Stimulated activated CD4-positive, alpha-beta T cell treated with anti-CD3 and anti-CD28 coated beads, Interleukin-1b, Interleukin-23, amount 100 ng/mL, for 24 hours (primary cell): ENCODE data around the gene TMIE.
A peak's percentile ranks its signal among the peaks of the same experiment; 100 is the strongest.
"Not testable (repeated sequence)": the region's sequence is repeated elsewhere in the genome, so short reads cannot be mapped to it uniquely, and the experiment has no call there.

Experiments used
- DNase-seq, 4 experiments: peaks; one replicate each; pipeline ENCODE4 v3.0.0-alpha.2; 2020; ENCODE audit warnings: low read depth in 4 of 4, low spot score in 1 of 4

Gene TMIE

DNA sequence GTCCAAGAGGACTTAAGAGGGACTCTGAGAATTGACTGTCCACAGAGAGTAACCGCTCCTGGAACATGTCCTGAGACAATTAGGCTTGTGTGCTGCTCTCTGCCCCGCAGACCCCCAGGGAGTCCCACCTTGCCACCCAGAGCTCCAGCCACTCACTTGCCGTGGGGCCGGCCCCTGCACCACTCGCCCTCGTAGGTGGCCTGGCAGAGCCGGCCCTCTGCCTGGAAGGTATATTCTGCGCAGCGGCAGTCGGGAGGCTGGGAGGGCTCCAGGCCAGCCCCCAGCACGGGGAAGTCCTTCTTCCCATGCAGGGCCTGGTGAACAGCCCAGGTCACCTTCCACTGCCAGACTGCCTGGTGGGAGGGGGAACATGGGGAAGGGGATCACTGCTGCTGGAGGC lies 18.2 kb upstream of the TMIE start:
- no peak for DNase-seq

GRCh38 chr3:46684891-46685290 lies 16.3 kb upstream of the TMIE start:
- DNase-seq: no peak

- no peak for DNase-seq
Measured at GRCh38 chr3:46685446-46685845, 15.7 kb upstream of the TMIE start.

- no peak for DNase-seq
Measured at GRCh38 chr3:46690798-46691197, 10.4 kb upstream of the TMIE start.

GRCh38 chr3:46692566-46692990 lies 8.6 kb upstream of the TMIE start:
- DNase-seq: no peak

DNA sequence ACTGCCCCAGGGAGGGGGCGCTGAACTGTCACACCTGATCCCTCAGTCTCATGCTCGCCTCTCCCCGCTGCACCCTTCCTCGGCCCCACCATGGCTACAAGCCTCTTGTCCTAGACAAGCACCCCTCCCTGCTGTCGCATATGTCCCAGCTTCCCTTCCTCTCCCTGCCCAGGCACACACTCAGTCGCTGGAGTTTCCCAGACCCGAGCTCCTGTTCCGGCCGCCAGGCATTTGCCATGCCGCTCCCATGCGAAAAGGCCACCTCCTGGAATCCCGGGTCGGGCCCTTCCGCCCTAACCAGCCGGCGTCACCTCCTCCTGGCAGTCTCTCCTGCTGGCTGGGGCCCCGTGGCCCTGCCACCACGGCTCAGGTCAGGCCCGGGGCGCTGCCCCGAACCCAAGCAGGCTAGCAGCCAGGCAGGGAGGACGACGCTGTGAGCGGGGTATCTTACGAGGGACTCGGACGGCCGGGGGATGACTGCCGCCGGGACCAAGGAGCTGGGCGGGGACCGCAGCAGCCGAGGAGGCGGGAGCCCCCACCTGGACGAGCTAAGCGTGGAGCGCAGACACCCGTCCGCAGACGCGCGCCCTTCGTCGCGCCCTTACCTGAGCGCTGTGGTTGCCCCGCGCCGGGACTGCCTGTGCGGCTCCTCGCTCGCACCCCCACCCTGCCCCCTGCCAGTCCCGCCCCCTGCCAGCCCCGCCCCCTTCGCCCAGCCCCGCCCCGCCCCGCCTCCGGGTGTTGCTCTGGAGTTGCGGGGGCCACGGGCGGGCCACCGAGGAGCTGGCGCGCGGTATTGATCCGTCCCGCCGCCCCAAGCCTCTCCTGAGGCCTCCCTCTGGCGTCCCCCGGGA lies 7.9 kb upstream of the TMIE start, which contains the start of gene ALS2CL:
Gene ALS2CL, minus strand, starts transcription at position 642 of the 854 bp plus-strand sequence. CDS start 4,239 bp downstream, outside the sequence.
- peak in 3 of 4 experiments; percentile 42 to 55 (median 55) for DNase-seq

DNA sequence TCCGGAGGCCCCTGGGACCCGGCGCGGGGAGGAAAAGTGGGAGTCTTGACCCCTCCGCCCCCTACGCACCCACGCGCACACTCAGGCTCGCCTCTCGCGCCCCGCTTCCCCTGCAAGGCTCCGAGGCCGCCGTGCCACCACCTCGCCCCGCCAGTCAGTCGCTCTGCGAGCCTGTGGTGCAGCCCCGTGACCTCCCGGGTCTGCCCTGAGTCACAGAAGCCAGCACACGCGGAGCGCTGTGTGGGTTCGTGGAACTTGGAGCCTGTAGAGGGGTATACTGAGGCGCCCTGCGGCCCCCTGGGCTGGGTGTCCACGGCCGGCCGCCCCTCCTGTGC lies 7.3 kb upstream of the TMIE start:
- peak in 1 of 4 experiments; percentile 19 for DNase-seq

DNA sequence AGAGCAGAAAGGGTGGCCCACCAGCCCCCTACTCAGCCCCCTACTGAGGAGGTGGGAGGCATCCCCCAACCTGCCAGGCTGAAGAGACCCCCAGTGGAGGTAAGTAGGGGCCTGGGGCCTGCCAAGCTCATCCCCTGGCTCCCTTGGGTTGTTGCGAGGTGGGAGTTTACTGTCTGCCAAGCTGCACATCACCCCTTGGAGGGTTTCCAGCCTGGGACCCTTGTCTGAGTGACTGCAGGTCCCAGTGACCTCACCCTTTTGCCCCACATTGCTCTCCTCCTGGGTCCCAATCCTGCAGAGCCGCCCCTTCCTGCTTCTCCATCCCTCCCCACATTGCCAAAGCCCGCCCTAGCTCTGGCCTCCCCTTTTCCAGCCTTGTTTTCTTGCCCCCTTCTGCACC lies 6.7 kb upstream of the TMIE start:
- no peak for DNase-seq

DNA sequence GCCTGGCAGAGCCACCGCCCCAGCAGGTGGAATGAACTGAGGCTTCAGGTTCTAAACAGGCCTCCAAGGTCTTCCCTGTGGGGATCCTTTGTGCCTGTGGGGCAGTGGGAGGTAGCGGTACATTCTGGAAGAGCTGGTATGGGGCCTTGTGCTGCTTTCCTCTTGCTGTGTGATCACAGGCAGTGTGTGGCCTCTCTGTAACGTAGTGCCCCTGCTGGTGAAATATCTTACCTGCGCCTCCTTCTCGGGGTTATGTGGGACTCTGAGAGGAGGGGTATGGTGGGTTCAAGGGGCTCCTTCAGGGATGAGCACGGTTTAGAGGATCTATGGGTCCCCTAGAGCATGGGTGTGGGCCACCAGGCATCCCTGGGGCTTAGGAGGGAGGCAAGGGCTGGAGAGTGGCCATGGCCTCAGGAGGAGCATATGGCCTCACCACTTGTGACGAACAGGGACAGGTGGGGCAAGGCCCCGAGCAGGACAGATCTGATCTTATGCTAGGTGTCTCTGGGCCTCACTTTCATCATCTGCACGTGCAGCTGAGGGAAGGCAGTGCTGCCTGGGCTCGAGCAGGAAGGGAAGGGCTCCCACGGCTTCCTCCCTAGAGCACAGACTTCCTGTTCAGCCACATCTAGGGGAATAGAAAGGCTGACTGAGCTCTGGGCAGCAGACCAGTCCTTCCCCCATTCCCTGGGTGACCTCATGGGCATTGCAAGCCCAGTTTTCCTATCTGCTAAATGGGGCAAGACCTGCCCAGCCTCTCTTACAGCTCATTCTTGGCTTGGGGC lies 5.8 kb upstream of the TMIE start:
- DNase-seq: peak in 2 of 4 experiments; percentile 22 to 32

GRCh38 chr3:46695962-46696894 lies 5.0 kb upstream of the TMIE start:
- DNase-seq: no peak

DNA sequence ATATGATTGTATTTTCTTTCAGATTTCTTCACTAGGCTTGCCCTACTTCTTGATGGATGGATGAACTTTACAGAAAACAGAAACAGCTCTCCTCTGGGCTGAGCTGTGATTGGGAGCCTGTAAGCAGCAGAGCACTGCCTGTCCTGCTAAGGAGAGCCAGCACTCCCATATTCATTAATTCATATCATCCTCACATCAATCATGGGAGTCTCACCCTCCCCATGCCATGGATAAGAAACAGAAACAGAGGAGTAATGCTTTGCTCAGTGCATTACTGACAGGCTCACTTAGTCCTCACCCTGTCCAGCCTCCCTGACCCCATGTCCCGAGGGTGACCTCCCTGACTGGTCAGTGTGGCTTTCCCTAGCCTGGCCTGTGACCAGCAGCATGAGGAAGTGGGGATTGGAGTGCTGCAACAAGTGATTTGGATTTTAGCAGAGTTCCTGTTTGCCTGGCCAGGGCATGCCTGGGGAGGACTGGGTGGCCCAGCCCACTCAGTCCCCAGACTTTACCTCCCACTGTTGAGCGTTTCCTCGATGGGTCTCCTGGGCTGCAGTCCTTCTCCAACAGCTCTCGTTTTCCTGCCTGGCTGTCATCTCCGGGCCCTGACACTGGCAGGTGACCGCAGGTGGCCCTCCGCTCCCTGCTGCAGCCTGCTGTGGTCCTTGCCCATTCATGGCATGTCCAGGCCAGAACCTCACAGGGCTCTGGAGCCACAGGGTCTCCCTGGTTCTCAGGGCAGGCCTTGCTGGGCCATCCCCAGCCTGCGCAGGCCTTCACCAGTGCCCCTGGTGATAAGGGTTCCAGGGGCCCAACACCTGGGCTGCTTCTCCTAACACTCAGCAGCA lies 1.3 kb upstream of the TMIE start:
- no peak for DNase-seq

DNA sequence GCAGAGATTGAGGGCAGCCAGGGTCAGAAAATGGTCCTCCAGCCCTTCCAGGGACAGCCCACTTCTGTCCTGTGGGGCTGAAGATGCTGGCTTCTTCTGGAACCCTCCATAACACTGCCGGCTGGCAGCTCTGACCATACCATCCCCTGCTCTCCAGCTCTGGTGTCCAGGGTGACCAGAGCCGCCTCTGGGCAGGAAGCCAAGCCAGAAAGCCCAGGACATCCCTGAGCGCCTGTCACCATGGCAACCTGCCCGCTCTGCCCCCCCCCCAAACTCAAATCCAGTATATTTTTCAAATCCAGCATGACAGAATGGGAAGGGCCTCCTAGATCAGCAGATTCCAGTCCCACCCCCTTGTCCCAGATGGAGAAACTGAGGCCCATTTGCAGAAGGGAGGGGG lies 420 bp upstream of the TMIE start:
- DNase-seq: no peak

- no peak for DNase-seq
Measured at GRCh38 chr3:46702246-46703012, 1.2 kb downstream of the TMIE start.

DNA sequence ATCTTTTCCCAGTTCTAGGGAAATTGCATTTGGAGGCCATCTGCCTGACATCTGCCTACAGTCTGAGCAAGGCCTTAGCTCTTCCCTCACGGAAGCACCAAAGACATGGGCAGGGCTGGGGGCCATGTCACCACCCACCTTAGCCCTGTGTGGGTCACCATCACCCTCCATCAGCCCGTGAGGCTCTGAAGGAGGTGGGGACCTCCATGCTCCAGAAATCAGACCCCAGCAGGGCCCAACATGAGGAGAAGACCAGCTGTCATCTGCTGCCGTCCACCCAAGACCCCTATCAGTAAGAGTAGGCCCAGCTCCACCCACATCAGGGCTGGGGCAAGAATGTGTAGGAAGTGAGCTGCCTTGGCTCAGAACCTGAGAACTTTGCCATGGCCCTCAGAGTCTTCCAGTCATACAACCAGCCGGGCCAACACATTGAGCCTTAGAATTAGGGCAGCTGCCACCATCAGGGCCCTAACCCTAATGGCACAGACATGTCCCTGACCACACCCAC lies 1.9 kb downstream of the TMIE start:
- no peak for DNase-seq

- not testable (repeated sequence) for DNase-seq
Measured at GRCh38 chr3:46704346-46704745, 3.2 kb downstream of the TMIE start.

DNA sequence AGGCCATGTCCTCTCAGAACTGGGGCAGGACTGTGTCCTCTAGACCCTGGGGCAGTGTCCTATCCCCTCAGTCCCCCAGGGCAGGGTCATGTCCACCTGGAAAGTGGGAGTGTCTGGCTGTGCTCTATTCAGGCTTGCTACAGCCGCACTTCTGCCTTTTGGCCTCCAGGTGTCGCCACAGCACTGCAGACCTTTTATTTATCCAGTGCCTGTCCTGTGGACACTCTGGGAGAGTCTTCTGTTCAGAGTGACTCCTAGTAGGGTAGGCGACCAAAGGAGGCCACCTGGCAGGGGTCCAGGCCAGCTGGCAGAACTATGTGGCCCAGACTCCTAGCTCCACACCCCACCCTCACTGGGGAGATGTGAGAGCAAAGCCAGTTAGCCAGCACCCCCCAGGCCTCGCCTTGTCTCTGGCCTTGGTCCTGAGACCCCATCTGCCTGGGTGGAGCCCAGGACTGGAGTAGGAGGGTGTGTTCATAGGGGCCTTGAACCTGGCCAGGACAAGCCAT lies 3.9 kb downstream of the TMIE start:
- peak in 2 of 4 experiments; percentile 43 to 47 for DNase-seq

DNA sequence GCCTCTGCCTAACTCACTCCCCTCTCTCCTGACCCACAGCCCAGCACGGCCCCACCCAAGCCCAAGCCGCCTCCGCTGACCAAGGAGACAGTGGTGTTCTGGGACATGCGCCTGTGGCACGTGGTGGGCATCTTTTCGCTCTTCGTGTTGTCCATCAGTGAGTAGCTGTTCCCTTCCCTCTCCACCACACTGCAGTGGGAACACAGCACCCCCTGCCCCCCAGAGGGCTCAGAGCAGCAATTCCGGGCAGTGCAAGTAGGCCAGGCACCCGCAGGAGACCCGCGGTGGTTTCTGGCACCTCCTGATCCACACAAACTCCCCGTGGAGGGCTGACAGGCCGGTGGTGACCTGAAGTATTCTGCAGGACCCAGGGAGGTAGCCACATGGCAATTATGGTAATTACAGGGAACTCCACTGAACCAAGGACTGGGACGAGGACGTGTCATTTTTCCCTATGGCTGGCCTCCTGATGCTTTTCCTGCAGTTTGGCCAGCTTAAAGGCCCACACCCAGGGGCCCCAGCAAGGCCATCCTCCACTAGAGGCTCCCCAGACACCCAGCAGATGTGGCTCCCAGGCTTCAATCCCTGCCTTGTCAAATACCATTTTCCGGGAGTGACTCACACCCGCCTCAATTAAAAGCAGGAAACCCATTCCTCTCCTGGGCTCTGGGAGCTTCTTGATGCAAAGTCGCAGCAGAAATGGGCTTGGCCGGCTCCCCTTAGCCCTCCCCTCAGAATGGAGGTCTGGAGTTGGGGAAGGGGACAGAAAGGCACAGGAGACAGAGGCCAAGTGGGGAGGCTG lies 4.8 kb downstream of the TMIE start:
- DNase-seq: no peak
